Articular chondrocyte of knee joint (primary cell): ENCODE data around the gene CFAP46. TPM values are rescaled to one million over a fixed set of nuclear protein-coding genes. Genes with fewer than 3 reads are reported as not detected.

Experiments
- total RNA-seq: library from RNA; depleted of rRNA; stranded (reverse); fragments of >200 nt; gene quantifications from 2 replicates; pipeline ENCODE4 v1.2.3, GENCODE V29; 2012

Gene CFAP46
- 1.1 and 1.4 TPM in 2 replicates for total RNA-seq

DNA sequence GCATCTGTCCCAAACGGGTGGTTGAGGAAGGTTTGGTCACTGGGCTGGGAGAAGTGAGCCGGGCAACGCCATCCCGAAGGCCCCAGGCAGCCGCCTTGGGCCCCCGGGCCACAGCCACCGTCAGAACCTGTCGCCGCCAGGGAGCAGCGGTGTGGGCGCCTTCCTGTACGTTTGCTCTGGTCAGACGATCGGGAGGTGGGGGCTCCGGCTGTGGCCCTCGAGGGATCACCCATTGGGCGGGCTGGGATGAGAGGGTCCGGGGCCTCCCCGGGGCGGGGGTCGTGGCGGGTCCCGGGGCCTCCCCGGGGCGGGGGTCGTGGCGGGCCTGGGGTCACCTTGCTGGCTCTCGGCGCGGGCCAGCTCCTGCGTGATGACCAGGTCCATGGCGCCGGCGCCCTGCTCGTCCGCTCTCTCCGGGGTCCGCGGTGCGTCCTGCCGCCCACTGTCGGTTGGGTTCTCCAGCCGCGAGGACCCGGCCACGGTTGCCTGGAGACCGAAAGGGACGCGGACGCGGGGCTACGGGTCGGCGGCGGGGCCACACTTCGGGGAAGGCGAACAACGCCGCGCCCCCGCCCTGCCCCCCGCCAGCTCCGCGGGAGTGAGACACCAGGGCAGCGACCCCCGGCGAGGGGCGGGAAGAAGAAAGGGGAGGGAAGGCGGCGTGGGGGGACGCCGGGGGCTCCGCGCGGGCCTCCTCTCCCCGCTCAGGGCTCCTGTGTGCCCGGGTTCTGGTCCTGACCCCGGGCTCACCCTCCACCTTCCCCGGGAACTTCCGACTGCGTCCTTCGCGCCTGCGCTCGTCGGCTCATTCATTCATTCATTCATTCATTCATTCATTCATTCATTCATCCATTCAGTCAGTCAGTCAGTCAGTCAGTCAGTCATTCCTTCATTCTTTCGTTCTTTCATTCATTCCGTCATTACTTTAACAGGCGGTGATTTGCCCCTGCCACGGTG lies at the start of gene CFAP46:
Gene CFAP46 (minus strand): TSS at position 470 of the 957 bp plus-strand sequence. CDS start 86 bp downstream, at position 384.

DNA sequence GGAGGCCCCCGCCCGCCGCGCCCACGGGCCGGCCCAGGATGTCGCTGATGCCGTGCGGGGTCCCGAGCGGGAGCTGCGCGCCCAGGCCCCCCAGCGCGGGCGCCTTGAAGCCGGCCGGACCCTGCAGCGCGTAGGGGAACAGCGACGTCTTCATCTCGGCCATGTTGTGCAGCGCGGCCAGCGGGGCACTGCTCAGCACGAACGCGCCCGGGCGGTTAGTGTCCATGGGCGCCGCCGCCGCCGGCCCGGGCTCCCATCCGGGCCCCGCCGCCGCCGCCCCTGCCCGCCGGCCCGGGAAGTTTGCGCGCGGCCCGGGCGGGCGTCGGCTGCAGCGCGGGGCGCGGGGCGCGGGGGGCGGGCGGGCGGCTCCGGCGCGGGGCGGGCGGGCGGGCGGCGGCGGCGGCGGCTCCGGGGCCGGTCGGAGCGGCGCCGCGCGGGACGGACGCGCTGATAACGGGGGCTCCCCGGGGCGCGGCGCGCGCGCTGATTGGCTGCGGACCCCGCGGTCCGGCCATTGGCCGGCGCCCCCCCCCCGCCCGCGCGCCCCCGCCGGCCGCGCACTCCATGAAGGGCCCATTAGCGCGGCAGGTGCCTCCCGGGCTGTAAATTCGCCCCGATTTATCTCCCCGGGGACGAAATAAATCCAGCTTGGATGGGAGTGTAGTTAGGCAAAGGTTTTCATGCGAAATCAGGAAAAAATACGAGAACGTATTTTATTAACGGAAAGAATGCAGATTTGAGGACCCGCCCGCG lies 156.5 kb downstream of the CFAP46 start, which contains the start of gene NKX6-2:
Gene NKX6-2 (minus strand): TSS at position 425 of the 753 bp plus-strand sequence. CDS start 199 bp downstream, at position 226.

Other genes with a start within 250 kb of the CFAP46 start
- gene NKX6-2, start 156.4 kb downstream of the CFAP46 start, total RNA-seq = not detected in 2 replicates
- gene ADGRA1, start 145.4 kb upstream of the CFAP46 start, total RNA-seq = not detected in 2 replicates
- gene KNDC1, start 217.6 kb upstream of the CFAP46 start, total RNA-seq = 0.54 and 0.65 TPM in 2 replicates